Ascending aorta (tissue), 2 donors: Measurements from ENCODE around the gene USP47. TPM values are rescaled to one million over a fixed set of nuclear protein-coding genes. Genes with fewer than 3 reads are reported as not detected.

Experiments
- DNase-seq, 2 donors: peaks; one replicate each; pipeline ENCODE4 v3.0.0-alpha.2; 2019; ENCODE audit warnings: low spot score in 2 of 2
- H3K27ac ChIP-seq, 2 donors: fragments of 200-600 bp; sonication (generic); one replicate each; pipeline ENCODE4 v1.5.1; 2016 to 2017; ENCODE audit warnings: mild to moderate bottlenecking in 1 of 2
- H3K27me3 ChIP-seq: fragments of 200-600 bp; sonication (generic); one replicate; pipeline ENCODE4 v1.5.1; 2017
- H3K36me3 ChIP-seq, 2 donors: fragments of 200-600 bp; sonication (generic); one replicate each; pipeline ENCODE4 v1.5.1; 2016
- H3K4me1 ChIP-seq, 2 donors: fragments of 200-600 bp; sonication (generic); one replicate each; pipeline ENCODE4 v1.5.1; 2016 to 2017; ENCODE audit warnings: mild to moderate bottlenecking in 1 of 2
- H3K4me3 ChIP-seq, 2 donors: fragments of 200-600 bp; sonication (generic); one replicate each; pipeline ENCODE4 v1.5.1; 2016 to 2017; ENCODE audit warnings: mild to moderate bottlenecking in 1 of 2
- H3K9me3 ChIP-seq, 2 donors: fragments of 200-600 bp; sonication (generic); one replicate each; pipeline ENCODE4 v1.5.1; 2016
- intact Hi-C: fragments of 100-400 bp; cut with DNase I; formaldehyde crosslinking; loops from one replicate; pipeline ENCODE4 v1.15.1; 2023
- total RNA-seq: library from RNA; depleted of rRNA; stranded (reverse); fragments of >200 nt; gene quantifications from one replicate; pipeline ENCODE4 v1.1.0, GENCODE V29; 2016
- TF ChIP-seq, protein P1 (sequence below), 3 experiments: fragments of 200-600 bp in 2 of 3; fragments of 450-650 bp in 1 of 3; sonication (generic) in 2 of 3; IDR thresholded peaks; one replicate each; pipeline ENCODE4 v1.5.1; 2016 to 2019; ENCODE audit warnings: antibody characterized with exemption in 3 of 3, mild to moderate bottlenecking in 1 of 3, moderate library complexity in 1 of 3

Gene USP47
- total RNA-seq, 1 donor from 2014 or later: 18.2 TPM

DNA sequence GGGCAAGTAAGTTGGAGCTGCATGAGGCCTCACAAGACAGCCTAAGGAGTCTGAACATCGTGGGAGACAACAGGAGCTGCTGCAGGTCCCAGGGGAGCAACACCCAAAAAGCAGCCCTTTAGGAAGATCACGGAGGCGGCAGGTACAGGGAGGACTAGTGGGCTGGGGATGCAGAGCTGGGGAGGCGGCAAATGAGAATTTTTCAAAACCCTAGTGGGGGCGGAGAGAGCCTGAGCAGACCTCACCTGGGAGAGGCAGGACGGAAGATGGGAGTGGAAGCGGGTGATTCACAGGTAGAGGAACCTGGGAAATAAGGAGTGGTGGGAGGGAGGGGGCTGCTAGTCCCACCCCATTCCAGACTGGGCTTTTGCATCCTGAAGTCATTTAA, 124.6 kb downstream of the USP47 start:
- TF ChIP-seq, protein P1, sequence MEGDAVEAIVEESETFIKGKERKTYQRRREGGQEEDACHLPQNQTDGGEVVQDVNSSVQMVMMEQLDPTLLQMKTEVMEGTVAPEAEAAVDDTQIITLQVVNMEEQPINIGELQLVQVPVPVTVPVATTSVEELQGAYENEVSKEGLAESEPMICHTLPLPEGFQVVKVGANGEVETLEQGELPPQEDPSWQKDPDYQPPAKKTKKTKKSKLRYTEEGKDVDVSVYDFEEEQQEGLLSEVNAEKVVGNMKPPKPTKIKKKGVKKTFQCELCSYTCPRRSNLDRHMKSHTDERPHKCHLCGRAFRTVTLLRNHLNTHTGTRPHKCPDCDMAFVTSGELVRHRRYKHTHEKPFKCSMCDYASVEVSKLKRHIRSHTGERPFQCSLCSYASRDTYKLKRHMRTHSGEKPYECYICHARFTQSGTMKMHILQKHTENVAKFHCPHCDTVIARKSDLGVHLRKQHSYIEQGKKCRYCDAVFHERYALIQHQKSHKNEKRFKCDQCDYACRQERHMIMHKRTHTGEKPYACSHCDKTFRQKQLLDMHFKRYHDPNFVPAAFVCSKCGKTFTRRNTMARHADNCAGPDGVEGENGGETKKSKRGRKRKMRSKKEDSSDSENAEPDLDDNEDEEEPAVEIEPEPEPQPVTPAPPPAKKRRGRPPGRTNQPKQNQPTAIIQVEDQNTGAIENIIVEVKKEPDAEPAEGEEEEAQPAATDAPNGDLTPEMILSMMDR (IDR thresholded peaks at IDR 0.05): no peak
- Histone ChIP-seq H3K4me3 (no peak overlapping the region), H3K36me3 (peaks cover 10 to 59% of the 10 kb centered on the region in 2 donors), H3K27ac (no peak overlapping the region), H3K27me3 (no peaks in the 10 kb centered on the region), H3K4me1 (peaks cover 2 to 27% of the 10 kb centered on the region in 2 donors), H3K9me3 (no peaks in the 10 kb centered on the region)
- intact Hi-C loops: loop anchor here (5.0 kb wide), 1 partner anchor 34 kb away; no protein-coding TSS in a partner anchor
- DNase-seq: peak in 1 of 2 donors; percentile 61

DNA sequence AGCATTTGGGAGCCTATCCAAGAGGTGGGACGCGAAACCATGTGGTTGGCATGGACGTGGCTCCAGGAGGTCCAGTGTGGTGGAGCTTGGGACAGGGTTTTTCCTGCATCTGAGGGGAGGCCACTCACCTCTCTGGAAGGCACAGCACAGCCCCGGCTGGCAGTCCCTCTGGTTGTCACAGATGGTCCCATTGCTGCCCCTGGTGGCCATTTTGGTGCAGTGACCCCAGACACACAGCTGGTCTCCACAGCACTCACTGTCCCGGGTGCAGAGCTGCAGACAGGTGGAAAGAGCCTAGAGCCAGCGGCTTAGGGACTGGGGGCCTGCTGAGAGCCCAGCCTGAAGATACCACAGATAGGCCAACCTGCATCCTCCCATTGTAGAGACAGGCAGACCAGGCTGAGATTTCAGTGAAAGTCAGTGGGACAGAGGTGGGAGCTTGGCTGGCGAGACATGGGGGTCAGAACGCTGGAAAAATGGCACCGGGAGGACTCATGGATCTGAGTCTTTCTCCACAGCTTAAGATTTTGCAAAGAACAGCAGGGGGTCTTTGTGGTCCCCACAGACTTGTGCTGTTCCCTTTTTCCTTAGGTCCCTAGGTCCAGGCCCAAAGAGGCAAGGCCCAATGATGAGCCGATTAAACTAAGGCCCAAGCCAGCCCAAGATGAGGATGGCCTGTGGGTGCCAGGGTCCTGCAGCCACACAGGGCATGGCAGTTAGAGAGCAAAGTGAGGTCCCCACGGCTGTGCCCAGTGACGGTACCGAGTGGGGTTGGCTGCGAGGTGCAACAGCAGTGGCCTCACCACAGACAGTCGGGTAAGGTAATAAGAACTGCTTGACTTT, 125.3 kb downstream of the USP47 start:
- Histone ChIP-seq H3K27ac (no peak overlapping the region), H3K9me3 (no peaks in the 10 kb centered on the region), H3K36me3 (peaks cover 10 to 59% of the 10 kb centered on the region in 2 donors), H3K4me3 (no peak overlapping the region), H3K4me1 (peaks cover 2 to 31% of the 10 kb centered on the region in 2 donors), H3K27me3 (no peaks in the 10 kb centered on the region)
- intact Hi-C loops: loop anchor here (5.0 kb wide), 1 partner anchor 35 kb away; no protein-coding TSS in a partner anchor
- TF ChIP-seq, protein P1 (IDR thresholded peaks at IDR 0.05): peak; percentile 66 to 78 (median 67)
- peak in 1 of 2 donors; percentile 87 for DNase-seq

DNA sequence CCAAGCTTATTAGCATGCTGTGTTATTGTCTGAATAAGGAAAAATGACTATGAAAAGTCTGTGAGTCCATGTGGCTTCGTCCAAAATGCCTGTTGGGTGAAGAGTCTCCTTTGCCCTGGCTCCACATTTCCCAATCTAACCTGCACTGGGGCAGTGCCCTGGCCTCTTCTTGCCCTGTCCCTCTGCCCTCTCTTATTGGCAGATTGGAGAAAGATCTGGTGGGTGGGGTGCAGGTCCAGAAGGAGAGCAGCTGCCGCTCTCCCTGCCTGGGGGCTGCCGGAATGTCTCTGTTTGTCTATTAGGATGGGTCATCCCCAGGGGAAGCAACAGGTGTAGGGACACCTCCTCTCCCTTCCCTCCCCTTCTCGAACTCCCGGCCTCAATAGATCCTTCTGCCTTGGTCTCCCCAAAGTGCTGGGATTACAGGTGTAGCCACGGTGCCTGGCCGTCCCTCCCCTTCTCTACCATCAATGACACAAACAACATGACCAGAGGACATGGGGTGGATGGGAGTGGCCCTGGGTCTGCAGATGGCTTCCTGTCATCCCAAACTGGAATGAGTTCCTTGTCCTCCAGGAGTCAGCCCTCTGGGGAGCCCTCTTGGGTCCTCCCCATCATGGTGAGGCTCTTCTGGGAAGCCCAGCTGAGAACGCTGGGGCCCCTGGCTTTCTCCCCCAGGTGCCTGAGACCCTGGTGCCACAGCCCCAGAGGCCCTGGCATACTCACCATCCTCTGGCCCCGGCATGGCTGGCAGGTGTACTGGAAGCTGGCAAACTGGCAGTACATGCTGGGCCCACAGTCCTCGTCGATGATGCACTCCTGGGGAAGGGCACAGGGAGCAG, 126.1 kb downstream of the USP47 start:
- TF ChIP-seq, protein P1 (IDR thresholded peaks at IDR 0.05): no peak
- no peak overlapping the region for H3K4me3 ChIP-seq
- H3K9me3 ChIP-seq: no peaks in the 10 kb centered on the region
- H3K27me3 ChIP-seq: no peaks in the 10 kb centered on the region
- H3K36me3 ChIP-seq: peaks cover 9 to 54% of the 10 kb centered on the region in 2 donors
- peak overlapping the region; percentile 56 to 68 for H3K27ac ChIP-seq
- DNase-seq: peak in 1 of 2 donors; percentile 59
- peaks cover 7 to 39% of the 10 kb centered on the region in 2 donors for H3K4me1 ChIP-seq
- intact Hi-C loops: loop anchor here (5.0 kb wide), 1 partner anchor 36 kb away; no protein-coding TSS in a partner anchor

DNA sequence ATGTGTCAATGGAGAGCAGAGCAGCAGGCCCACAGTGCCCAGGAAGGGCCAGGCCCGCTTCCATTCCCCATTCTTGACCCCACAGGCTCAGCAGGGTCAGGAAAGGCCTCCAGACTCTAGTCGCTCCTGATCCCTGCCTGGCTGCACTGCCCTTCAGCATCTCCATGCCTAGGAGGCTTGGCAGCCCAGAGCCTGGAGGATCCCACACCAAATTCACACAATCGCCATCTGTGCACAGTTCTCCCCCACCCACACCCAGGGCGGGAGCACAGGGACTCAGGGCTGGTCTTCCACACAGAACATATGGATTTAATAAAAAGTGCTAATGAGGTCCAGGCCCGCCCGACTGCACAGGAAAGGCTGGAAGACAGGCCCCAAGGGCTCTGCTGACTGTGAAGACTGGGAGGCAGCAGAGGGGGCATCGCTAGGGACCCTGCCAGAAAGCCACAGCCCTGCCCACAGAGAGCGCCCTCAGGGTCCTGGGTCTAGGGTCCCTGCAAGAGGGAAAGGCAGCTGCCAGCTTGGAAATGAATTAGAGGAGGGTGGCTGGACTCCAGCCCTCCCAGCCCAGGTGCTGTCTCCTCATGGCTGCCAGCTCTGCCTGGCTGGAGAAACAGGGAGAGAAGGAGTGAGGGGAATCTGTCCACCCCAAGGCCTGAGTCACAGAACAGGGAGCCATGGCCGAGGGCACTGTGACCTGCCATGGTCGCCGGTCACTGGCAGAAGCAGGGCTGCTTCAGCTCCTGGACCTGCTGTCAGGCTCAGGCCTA, 126.9 kb downstream of the USP47 start:
- peaks cover 15 to 46% of the 10 kb centered on the region in 2 donors for H3K4me1 ChIP-seq
- no peak overlapping the region for H3K4me3 ChIP-seq
- intact Hi-C loops: loop anchor here (5.0 kb wide), 1 partner anchor 36 kb away; no protein-coding TSS in a partner anchor
- peaks cover 5 to 47% of the 10 kb centered on the region in 2 donors for H3K36me3 ChIP-seq
- DNase-seq: peak in 1 of 2 donors; percentile 62
- H3K9me3 ChIP-seq: no peaks in the 10 kb centered on the region
- H3K27me3 ChIP-seq: no peaks in the 10 kb centered on the region
- peak overlapping the region; percentile 56 to 68 for H3K27ac ChIP-seq
- TF ChIP-seq, protein P1 (IDR thresholded peaks at IDR 0.05): no peak
